ENCODE results near the gene GULP1.

GRCh38 chr2:188576651-188577050, 285.0 kb downstream of the GULP1 start:
- TF ChIP-seq CTCF (IDR thresholded peaks at IDR 0.05) = no peak
- no peak for TF ChIP-seq POLR2A (IDR thresholded peaks at IDR 0.05)
